Measurements from ENCODE around the gene PRICKLE1.

The PRICKLE1 gene

GRCh38 chr12:42589465-42590329 lies at the start of gene PRICKLE1:
Gene PRICKLE1 (minus strand): TSS chr12:42589746. CDS start chr12:42472516, 117,230 bp downstream.
- no peak for DNase-seq

- no peak for DNase-seq
Measured at GRCh38 chr12:42638697-42639096, 49.2 kb upstream of the PRICKLE1 start.

DNA sequence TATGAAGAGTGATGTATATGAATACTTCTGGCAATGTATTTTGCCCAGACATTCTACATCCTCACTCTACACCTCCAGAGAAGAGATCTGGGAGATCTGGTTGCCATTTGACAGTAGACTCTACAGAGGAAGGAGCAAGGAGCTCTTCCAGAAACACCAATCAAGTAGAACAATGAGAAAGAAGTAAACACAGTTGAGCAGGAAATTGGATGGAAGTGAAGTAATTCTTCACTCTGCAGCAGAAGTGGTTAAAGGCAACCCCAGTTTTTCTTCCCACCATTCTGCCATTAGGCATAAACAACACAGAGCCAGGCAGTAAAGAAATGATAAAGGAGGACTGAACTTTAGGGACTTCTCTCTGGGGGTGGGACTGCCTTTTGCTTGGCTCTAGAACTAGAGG lies 48.5 kb upstream of the PRICKLE1 start:
- no peak for DNase-seq

DNA sequence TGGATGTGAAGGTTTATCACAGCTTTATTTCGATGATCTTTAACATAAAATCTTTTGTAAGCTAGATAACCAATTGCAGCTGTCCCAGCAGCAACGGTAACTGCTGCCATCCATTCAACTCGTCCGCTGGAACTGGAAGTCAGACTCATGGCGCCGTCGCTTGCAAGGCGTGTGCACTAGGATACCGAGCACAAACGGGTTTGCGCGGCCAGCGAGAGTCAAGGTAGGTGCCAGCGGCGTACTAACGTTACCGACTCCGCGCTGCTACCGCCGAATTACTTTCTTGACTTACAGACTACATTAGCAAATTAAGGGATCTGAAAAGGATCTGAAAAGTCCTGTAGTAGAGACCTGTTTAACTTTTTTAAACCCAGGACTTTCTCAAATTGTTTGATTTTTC lies 47.4 kb upstream of the PRICKLE1 start:
- no peak for DNase-seq

- no peak for DNase-seq
Measured at GRCh38 chr12:42633594-42633993, 44.0 kb upstream of the PRICKLE1 start.

DNA sequence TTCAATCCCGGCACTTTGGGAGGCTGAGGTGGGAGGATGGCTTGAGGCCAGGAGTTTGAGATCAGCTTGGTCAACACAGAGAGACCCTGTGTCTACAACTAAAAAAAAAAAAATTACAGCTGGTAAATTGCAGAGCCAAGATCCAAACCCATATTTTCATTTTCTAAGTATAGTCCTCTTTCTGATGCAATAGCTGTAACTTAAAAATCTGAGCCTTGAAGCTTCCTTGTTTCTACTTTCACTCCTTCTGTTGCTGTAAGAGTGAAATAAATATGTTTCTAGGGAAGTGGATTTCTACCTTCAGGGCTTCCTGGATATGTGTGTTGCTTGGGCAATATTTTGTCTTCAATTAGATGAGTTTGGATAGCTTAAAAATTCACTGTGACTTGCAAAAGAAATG lies 42.0 kb upstream of the PRICKLE1 start:
- DNase-seq = no peak

DNA sequence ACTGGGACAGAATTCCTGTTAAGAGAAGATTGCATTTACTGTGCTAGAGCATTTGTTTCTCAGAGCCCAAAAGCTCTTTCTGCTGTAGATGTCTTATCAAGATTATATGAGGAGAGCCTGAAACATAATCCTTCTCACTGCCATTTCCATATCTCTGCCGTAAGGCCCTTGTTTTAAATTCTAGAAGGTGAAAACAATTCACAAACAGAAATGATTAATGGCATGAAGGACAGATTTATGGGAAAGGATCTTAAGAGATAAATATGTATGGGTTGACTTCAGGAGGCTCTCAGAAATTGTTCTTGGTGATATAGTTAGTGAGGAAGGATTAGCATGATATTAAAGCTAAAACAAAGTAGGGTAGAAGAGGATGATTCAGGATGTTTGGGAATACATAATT lies 40.8 kb upstream of the PRICKLE1 start:
- DNase-seq = no peak

DNA sequence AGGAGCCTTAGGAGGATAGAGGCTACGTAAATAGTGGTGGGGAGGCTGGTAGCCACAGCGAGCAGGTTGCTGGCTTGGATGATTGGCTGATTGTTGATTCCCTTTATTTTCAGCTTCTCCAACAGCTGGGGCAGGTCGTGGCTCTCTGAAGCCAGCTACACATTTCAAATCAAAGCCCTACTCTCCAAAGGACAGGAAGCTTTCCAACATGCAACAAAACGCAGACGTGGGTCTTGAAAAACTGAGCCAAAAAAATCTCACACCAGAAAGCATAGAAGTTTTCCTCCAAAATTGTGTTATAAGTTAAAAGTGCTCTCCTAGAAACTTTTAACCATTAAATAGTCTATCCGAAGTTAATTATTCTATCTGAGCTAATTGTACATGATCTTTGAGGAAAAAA lies 37.6 kb upstream of the PRICKLE1 start:
- no peak for DNase-seq

DNA sequence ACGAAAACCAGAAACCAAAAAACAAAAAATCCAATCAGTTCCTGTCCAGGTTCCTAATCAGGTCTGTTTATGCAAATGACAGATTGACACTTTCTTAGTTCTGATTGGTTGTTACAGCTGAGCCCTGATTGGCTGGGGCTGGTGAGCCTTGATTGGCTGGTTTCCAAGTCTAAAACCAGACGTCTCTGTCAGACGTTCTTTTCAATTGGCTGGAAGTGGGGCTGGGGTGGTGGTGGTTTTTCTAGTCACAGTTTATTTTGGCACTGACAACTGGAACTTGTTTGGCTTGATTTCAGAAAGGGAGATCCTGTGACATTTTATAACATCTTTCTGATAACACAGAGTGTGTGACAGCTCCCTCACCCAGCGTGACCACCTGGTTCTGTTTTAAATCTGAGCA lies 36.1 kb upstream of the PRICKLE1 start:
- no peak for DNase-seq

- DNase-seq = no peak
Measured at GRCh38 chr12:42617622-42618021, 28.1 kb upstream of the PRICKLE1 start.

DNA sequence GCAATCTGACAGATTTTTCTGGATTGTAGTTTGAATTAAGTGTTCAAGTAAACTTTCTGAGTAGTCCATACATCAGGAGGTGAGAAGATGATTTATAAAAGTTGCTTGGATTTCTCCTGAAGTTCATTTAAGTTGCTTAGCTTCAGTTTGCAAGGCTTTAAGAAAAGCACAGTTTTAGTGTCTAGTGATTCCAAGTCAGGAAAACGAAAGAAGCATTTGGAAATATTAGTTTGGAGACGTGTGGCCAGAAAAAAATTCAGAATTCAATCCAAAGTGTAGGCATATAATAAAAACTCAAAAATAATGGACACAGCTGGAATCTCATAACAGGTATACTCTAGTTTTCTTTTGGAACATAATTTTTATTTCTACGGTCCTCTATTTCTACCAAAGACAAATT lies 25.5 kb upstream of the PRICKLE1 start:
- DNase-seq = no peak

GRCh38 chr12:42612231-42612613 lies 22.7 kb upstream of the PRICKLE1 start:
- no peak for DNase-seq

DNA sequence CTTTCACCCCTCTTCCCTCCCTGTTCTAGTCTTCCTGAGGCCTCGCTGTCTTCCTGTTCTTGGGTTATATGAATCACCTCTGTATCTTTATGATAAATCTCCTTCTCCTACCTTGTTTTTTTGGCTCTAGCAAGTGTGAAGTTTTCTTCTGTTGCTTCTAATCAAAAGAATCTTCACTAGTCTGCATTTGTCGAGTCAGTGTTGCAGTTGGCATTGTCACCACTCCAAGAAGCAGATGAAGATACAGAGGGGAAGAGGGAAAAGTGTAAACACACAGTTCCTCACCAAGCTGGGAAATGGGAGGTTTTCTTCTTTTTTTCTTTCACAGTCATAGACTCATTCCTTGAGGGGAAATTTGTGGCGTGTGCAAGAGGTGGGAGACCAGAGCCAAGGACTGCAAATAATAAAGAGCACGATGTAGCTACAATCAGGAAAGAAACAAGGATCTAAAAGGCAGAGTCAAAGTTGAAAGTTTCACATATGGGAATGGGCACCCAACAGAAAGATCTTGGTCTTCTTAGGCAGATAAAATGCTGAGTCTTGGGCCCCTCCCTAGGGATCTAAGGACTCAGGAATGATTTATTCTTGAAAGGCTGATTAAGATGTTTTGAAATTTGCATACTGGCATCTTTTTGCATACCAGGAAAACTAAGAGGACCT lies 22.2 kb upstream of the PRICKLE1 start:
- no peak for DNase-seq

GRCh38 chr12:42609605-42610004 lies 20.1 kb upstream of the PRICKLE1 start:
- no peak for DNase-seq

DNA sequence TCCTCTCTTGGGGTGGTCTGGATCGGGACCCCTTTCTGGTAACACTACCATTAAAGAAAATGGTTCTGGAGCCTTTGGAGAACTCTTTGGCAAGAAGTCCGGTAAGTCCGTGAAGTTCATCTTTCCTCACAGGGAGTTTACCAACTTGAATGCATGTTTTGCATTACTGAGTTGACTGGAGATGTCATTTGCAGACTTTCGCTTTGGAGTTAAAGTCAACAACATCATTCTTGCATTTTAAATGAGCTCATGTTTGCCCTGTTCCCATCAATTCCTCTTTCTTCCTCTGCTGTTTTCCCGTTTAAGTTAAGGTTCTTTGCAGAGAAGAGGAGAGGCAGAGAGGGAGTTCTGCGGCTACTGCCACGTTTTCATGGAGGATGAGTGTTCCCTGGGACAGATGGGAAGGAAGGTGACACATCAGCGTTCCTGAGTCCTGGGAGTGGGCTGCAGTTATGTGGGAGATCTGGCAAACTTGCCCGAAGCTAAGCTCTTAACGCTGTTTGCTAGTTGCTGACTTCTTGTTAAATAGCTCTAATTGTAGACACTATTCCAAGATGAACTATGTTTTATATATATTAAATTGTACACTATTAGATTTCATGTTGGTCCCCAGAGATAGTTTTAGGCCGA lies 18.8 kb upstream of the PRICKLE1 start:
- DNase-seq = no peak

DNA sequence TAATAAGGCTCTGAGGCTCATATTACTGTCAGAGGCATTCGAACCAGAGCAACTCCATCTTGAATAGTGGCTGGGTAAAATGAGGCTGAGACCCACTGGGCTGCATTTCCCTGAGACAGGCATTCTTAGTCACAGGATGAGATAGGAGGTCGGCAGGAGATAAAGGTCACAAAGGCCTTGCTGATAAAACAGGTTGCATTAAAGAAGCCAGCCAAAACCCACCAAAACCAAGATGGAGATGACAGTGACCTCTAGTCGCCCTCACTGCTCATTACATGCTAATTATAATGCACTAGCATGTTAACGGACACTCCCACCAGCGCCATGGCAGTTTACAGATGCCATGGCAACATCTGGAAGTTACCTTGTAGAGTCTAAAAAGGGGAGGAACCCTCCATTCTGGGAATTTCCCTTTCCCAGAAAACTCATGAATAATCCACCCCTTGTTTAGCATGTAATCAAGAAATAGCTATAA lies 18.1 kb upstream of the PRICKLE1 start:
- no peak for DNase-seq

DNA sequence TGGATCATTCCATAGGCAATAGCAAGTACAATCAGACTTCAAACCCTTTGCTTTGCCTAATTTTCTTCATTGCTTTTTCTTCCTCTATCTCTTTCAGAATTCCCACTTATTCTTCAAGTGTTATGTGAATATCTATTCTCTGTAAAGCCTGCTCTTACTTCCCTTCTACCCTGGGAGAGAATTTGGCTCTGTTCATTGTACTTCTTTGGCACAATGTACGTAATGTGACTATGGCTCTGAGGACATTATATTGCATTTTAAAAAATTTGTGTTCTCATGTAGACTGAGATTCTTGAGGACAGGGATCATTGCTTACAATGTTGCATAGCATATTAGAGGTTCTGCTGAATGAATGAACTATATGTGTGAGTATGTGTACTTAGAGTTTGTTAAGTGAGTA lies 16.9 kb upstream of the PRICKLE1 start:
- DNase-seq = no peak

- DNase-seq = no peak
Measured at GRCh38 chr12:42605685-42606084, 16.1 kb upstream of the PRICKLE1 start.

DNA sequence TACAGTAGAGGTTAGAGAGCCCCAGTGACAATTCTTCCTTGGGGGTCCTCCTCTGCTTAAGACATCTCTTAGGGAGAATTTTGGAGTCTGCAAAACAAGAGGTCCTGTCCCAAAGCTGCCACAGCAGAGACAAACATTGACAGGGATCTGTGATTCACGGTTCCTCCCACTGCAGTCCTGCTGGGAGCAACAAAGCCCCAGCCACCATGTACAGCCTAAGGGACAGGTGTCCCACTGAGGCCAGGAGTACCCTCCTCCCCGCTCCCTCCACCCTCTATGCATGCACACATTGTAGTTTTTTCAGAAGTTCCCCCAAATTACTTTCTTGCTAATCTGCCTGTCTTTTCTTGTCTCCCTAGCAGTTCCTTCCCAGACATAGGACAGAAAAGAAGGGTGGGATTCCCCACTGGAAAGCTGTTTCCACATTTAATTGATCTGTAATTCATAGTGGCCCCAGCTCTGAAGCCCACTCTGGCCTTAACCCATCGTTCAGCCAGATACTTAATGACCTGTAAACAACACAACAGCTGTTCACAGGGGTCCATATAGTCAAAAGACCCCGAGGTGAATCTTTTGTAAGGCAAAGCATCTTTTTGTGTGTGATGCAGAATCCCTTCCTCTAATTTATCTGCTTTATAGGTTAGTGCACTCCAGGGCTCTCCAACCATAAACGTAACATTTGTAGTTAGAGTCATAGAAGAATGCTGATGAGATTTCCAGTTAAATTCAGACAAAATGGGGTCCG lies 13.9 kb upstream of the PRICKLE1 start:
- DNase-seq = no peak

DNA sequence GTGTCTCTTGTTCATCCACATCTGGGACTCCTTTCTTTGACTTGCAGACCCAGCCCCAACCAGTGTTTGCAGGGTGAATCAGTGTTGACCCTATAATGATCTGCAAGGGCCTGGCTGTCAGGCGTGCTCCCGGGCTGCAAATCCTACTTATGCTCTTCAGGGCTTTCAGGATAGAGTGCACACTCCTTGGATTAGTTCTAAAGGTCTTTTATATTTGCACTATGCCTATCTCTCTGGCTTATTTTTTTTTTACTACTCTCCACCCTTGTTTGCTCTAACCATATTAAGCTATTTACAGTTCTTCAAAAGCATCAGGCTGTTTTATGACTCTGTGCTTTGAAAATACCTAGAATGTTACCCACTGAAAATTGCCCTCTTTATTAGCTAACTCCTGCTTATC lies 4.3 kb upstream of the PRICKLE1 start:
- no peak for DNase-seq

GRCh38 chr12:42590330-42590934 lies 886 bp upstream of the PRICKLE1 start:
- DNase-seq = no peak

Measured in SHP77 (cell line).